ENCODE results near the gene FOXD2. TPM values are rescaled to one million over a fixed set of nuclear protein-coding genes. Genes with fewer than 3 reads are reported as not detected.
A peak's percentile ranks its signal among the peaks of the same experiment; 100 is the strongest.

The FOXD2 gene
- total and polyA plus RNA-seq, 2 experiments from 2014 or later, result 1.0 to 1.6 TPM

DNA sequence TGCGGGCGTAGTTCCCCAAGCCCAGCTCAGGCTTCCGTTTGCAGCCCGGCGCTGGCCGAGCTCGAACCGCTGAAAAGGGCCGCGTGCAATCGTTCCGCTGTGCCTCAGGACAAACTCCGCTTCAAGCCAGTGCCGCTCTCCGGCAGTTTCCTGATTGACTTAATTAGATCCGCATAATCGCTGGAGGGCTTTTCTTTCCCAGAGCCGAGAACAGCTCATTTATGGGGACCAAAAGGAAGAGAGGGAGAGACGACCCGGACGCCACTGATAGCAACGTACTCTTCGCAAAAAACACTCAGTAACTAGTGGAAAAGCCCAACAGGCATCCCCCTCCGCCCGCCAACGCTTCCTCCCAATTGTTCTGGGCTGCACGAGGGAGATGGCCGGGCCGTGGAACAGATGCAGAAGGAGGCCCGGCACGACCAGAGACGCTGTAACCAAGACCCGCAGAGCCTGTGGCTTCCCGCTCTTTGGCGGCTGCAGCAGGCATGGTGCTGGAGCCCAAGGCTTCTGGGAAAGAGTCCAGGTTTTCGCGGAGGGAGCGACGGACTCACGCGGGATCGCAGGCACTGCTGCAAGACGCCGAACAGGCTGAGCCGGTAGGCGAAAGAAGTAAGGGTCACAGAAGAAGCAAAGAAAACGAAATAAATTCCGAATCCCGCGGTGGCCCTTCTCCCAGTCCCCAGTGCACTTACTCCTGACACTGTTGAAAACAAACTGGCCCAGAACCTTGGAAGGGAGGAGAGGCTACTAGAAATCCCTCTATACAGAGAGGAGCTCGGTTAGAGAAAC, 3.6 kb upstream of the FOXD2 start:
- peaks cover 17% of the 10 kb centered on the region for H3K4me1 ChIP-seq (ENCODE audit: insufficient read depth)
- H3K79me2 ChIP-seq, result peaks cover 6% of the 10 kb centered on the region
- no peaks in the 10 kb centered on the region for H3K36me3 ChIP-seq (replicated peaks; ENCODE audit: insufficient read depth, low read depth)
- H3K4me3 ChIP-seq, result peak overlapping the region; percentile 15
- H4K20me1 ChIP-seq (ENCODE audit: insufficient read depth, poor library complexity, severe bottlenecking), result no peaks in the 10 kb centered on the region
- DNase-seq (ENCODE audit: low spot score), result peak; percentile 57
- peaks cover 69% of the 10 kb centered on the region for H3K27me3 ChIP-seq
- no peaks in the 10 kb centered on the region for H3K9me3 ChIP-seq (ENCODE audit: low read depth)
- H3K4me2 ChIP-seq, result peak overlapping the region; percentile 79
- no peak overlapping the region for H3K27ac ChIP-seq
- H3K9me2 ChIP-seq (replicated peaks; ENCODE audit: insufficient read depth), result no peaks in the 10 kb centered on the region
- H2AFZ ChIP-seq, result no peak overlapping the region
- 7% methylated on average over 51 of the region's 51 CpGs for WGBS (ENCODE audit: low lambda C conversion rate, missing lambda C conversion rate)
- TF ChIP-seq, protein P1, sequence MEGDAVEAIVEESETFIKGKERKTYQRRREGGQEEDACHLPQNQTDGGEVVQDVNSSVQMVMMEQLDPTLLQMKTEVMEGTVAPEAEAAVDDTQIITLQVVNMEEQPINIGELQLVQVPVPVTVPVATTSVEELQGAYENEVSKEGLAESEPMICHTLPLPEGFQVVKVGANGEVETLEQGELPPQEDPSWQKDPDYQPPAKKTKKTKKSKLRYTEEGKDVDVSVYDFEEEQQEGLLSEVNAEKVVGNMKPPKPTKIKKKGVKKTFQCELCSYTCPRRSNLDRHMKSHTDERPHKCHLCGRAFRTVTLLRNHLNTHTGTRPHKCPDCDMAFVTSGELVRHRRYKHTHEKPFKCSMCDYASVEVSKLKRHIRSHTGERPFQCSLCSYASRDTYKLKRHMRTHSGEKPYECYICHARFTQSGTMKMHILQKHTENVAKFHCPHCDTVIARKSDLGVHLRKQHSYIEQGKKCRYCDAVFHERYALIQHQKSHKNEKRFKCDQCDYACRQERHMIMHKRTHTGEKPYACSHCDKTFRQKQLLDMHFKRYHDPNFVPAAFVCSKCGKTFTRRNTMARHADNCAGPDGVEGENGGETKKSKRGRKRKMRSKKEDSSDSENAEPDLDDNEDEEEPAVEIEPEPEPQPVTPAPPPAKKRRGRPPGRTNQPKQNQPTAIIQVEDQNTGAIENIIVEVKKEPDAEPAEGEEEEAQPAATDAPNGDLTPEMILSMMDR (IDR thresholded peaks at IDR 0.05; ENCODE audit: poor library complexity), result no peak
- TF ChIP-seq EZH2 (IDR thresholded peaks at IDR 0.05; ENCODE audit: borderline replicate concordance), result peak; percentile 93

- Histone ChIP-seq H3K4me1 (ENCODE audit: insufficient read depth) (peaks cover 17% of the 10 kb centered on the region), H4K20me1 (ENCODE audit: insufficient read depth, poor library complexity, severe bottlenecking) (peaks cover 5% of the 10 kb centered on the region), H3K4me3 (no peak overlapping the region), H3K9me3 (ENCODE audit: low read depth) (no peaks in the 10 kb centered on the region), H2AFZ (no peak overlapping the region), H3K36me3 (replicated peaks; ENCODE audit: insufficient read depth, low read depth) (no peaks in the 10 kb centered on the region), H3K79me2 (peaks cover 11% of the 10 kb centered on the region), H3K27ac (no peak overlapping the region), H3K4me2 (peak overlapping the region; percentile 97), H3K9me2 (replicated peaks; ENCODE audit: insufficient read depth) (no peaks in the 10 kb centered on the region), H3K27me3 (peaks cover 72% of the 10 kb centered on the region)
- DNase-seq (ENCODE audit: low spot score), result no peak
- 70% methylated on average over 5 of the region's 6 CpGs for WGBS (ENCODE audit: low lambda C conversion rate, missing lambda C conversion rate)
- TF ChIP-seq EZH2phosphoT487 (IDR thresholded peaks at IDR 0.05; ENCODE audit: low read depth, severe bottlenecking, unreplicated experiment), result no peak
- TF ChIP-seq EZH2 (IDR thresholded peaks at IDR 0.05; ENCODE audit: borderline replicate concordance), result no peak
Measured at GRCh38 chr1:47435506-47436303, 2.1 kb upstream of the FOXD2 start.

- WGBS (ENCODE audit: low lambda C conversion rate, missing lambda C conversion rate), result 5% methylated on average over 23 of the region's 23 CpGs
- H3K9me3 ChIP-seq (ENCODE audit: low read depth), result no peaks in the 10 kb centered on the region
- H3K36me3 ChIP-seq (replicated peaks; ENCODE audit: insufficient read depth, low read depth), result no peaks in the 10 kb centered on the region
- peaks cover 73% of the 10 kb centered on the region for H3K27me3 ChIP-seq
- peak overlapping the region; percentile 81 for H3K4me3 ChIP-seq
- peak; percentile 85 for DNase-seq (ENCODE audit: low spot score)
- peak overlapping the region; percentile 97 for H3K4me2 ChIP-seq
- no peaks in the 10 kb centered on the region for H3K9me2 ChIP-seq (replicated peaks; ENCODE audit: insufficient read depth)
- peak overlapping the region; percentile 88 for H3K27ac ChIP-seq
- TF ChIP-seq, protein P1 (IDR thresholded peaks at IDR 0.05; ENCODE audit: poor library complexity), result peak; percentile 92
- TF ChIP-seq EZH2 (IDR thresholded peaks at IDR 0.05; ENCODE audit: borderline replicate concordance) (no peak), EZH2phosphoT487 (IDR thresholded peaks at IDR 0.05; ENCODE audit: low read depth, severe bottlenecking, unreplicated experiment) (no peak)
- H4K20me1 ChIP-seq (ENCODE audit: insufficient read depth, poor library complexity, severe bottlenecking), result peaks cover 5% of the 10 kb centered on the region
- H2AFZ ChIP-seq, result peak overlapping the region; percentile 89
- peaks cover 11% of the 10 kb centered on the region for H3K79me2 ChIP-seq
- H3K4me1 ChIP-seq (ENCODE audit: insufficient read depth), result peaks cover 17% of the 10 kb centered on the region
Measured at GRCh38 chr1:47436304-47436978, 1.4 kb upstream of the FOXD2 start.
